GM12801 (cell line): ENCODE measurements around the gene CLEC4D.

Experiments used
- TF ChIP-seq, protein P1 (sequence below): IDR thresholded peaks from one replicate; pipeline ENCODE4 v1.5.1; 2011; ENCODE audit warnings: control low read depth; ENCODE audit not compliant: insufficient read length; ENCODE audit errors: extremely low read depth

The CLEC4D gene

DNA sequence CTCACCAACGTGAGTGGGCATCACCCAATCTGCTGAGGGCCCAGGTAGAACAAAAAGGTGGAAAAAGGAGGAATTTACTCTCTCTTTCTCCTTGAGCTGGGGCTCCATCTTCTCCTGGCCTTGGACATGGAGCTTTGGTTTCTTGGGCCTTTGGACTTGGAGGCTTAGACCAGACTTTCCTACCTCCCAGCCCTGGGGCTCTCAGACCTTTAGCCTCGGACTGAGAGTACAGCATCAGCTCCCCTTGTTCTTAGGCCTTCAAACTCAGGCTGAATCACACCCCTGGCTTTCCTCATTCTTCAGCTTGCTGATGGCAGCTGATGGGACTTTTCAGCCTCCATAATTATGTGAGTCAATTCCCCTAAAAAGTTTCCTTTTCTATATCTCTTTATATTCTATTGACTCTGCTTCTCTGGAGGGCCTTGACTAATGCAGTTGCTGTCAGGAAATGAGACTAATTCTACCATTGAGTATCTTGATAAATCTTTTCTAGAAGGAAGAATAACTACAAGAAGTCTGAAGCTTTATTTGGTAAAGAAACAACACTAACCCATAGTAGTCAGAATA lies 43.3 kb downstream of the CLEC4D start:
- TF ChIP-seq, protein P1, sequence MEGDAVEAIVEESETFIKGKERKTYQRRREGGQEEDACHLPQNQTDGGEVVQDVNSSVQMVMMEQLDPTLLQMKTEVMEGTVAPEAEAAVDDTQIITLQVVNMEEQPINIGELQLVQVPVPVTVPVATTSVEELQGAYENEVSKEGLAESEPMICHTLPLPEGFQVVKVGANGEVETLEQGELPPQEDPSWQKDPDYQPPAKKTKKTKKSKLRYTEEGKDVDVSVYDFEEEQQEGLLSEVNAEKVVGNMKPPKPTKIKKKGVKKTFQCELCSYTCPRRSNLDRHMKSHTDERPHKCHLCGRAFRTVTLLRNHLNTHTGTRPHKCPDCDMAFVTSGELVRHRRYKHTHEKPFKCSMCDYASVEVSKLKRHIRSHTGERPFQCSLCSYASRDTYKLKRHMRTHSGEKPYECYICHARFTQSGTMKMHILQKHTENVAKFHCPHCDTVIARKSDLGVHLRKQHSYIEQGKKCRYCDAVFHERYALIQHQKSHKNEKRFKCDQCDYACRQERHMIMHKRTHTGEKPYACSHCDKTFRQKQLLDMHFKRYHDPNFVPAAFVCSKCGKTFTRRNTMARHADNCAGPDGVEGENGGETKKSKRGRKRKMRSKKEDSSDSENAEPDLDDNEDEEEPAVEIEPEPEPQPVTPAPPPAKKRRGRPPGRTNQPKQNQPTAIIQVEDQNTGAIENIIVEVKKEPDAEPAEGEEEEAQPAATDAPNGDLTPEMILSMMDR: no peak

DNA sequence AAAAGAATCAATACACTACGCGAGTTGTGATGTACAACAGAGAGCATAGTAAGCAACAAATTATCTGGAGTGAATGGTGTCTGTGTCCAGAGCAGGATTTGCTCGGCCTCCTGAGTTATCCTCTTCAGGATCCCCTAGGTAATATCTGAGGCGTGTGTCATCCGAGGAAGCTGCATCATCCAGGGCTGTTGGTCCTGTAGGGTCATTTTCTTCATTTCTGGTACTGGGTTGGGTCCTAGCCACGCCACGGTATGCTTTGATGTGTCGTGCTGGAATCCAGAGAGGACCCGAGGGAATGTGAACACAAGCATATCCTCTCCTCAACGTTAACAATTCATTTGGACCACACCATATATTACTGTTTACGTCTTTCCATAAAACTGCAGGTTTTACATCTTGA lies 46.4 kb downstream of the CLEC4D start:
- TF ChIP-seq, protein P1: no peak

DNA sequence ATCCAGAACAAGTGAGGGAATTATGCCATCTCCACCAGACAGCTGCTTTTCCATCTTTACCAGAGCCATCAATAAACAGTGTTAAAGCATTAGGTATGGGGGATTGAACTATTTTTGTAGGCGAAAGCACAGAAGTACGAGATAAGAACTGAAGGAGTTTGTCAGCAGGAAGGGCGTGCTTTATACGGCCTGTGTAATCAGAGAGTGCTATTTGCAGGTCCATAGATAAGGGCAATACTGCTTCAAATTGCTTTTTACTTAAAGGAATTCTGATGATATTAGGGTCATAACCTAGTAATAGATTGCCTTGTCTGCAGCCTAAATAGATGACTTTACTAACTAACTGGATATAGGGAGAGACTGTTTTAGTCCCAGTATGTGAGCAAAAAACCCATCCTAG lies 47.7 kb downstream of the CLEC4D start:
- TF ChIP-seq, protein P1: no peak

DNA sequence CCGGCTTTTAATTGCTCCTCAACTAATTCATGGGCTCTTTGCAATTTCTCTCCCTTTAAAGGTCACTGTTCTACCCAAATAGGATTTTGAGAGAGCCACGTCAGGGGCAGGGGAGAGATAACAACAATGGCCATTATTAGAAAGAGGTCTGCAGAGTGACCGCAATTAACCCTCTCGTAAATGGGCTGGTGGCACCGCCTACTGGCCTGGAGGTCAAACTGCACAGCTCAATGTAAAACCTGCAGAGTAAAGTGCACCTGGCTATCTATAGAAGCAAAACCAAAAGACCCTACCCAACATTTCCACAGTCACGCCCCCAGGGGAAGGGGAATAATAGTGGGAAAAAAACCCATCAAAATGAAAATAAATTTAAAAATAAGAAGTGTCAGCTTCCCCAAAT lies 49.0 kb downstream of the CLEC4D start:
- TF ChIP-seq, protein P1: no peak

DNA sequence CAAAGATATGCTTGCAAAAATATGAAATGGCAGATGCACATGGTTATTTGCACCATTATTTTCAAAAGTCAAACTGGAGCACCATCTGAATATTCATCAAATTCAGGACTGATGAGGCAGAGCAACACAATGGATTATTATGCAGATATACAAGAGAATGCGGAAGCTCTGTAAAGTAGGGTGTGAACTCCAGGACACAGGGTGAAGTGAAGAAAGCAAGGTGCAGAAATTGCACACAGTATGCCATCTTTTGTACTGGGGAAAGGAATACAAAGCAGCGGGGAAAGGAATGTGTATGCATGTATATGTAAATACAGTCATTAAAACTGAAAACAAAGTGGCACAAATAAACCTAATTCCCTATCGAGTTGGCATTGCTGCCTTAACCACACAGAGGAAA lies 50.1 kb downstream of the CLEC4D start:
- TF ChIP-seq, protein P1: no peak

DNA sequence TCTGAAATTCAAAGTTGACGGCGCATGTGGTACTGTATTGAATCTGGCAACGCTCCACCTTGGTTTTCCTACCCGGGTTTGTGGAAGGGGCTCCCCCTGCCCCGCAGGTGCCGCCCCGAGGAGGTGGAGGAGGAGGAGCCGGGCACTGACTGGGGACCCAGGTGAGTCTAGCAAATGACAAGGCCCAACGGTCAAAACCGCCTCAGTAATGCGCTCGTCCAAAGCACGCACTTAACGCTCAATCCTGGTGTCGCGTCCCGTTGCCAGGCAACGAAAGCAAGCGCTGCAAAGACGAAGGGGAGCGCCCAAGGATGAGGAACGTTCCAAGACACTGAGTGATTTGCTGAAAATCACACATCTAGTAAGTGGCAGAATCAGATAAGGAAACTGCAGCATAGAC lies 51.4 kb downstream of the CLEC4D start:
- TF ChIP-seq, protein P1: no peak

DNA sequence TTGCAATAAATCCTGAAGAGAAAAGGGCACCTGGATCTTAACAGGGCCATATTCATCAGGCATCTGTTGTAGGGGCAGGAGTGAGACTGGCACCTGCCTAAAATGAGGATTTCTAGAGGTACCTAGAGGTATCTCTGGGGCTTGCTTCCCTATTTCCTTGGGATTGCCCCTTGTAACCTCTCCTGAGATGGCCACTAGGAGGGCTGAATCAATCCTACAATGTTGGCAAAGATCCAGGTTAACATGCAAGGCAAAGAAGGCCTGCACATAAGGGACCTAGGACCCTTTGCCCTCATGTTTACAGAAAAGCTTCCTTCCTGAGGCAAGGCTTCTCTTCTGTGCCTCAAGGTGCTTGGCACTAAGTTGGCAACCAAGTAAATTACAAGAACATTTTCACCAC lies 53.2 kb downstream of the CLEC4D start:
- TF ChIP-seq, protein P1: no peak
